Heart left ventricle (tissue), 13 donors: ENCODE results near the gene ABCC1.
"Not testable (repeated sequence)": the region's sequence is repeated elsewhere in the genome, so short reads cannot be mapped to it uniquely, and the experiment has no call there.

Source experiments
- CTCF ChIP-seq, 12 donors: fragments of 200-600 bp; sonication (generic) in 4 of 12; IDR thresholded peaks; one replicate each; pipeline versions ENCODE4 v1.5.0 to v1.8.0; 2018 to 2022; ENCODE audit warnings: antibody characterized with exemption in 12 of 12, mild to moderate bottlenecking in 5 of 12
- POLR2A ChIP-seq, 2 donors: fragments of 450-650 bp; IDR thresholded peaks; one replicate each; pipeline ENCODE4 v1.6.1; 2017; ENCODE audit warnings: antibody characterized with exemption in 2 of 2, mild to moderate bottlenecking in 2 of 2, moderate library complexity in 2 of 2
- donor health status: ischemic (EF 13 %, LVEDD 7.1; RV severe dilation, severe dysfunction).
- donor health status: DM: no; HTN: yes; CAD: no.
- donor health status: DM: no; HTN: no; CAD: no.
- donor health status: ischemic (EF 25% LVEDD 6.9; RV normal size, moderate dysfunction).
- donor health status: ischemic (EF 25% LVEDD 5.7; RV mildly dilated, moderate dysfunction).
- donor health status: ischemic (EF 35%, LVEDD 5.7; RV mildly dilated, moderate dysfunction).
- donor health status: nonischemic (EF 11% LVEDD 7.7; RV severe dilation, severe dysfunction).
- donor health status: DM: yes; HTN: yes; CAD: no.
- donor health status: PGD.
- donor health status: ischemic (EF 29% LVEDD 5.4; RV normal size, mild dysfunction).
- donor health status: nonischemic (EF 23%, LVEDD 6.1; RV moderate dilation, normal function).

- not testable (repeated sequence) for TF ChIP-seq POLR2A, CTCF (IDR thresholded peaks at IDR 0.05)
Observed at GRCh38 chr16:15956106-15956505, 6.7 kb downstream of the ABCC1 start.
